Esophagus muscularis mucosa (tissue), 2 donors: ENCODE results near the gene SF3A1.

Experiments
- EP300 ChIP-seq: sonication (generic); formaldehyde crosslinking; IDR thresholded peaks from one replicate; pipeline ENCODE4 v1.6.1; 2017; ENCODE audit warnings: antibody characterized with exemption
- POLR2A ChIP-seq: fragments of 450-650 bp; IDR thresholded peaks from one replicate; pipeline ENCODE4 v1.6.1; 2017; ENCODE audit warnings: antibody characterized with exemption, moderate library complexity, mild to moderate bottlenecking, low read depth

DNA sequence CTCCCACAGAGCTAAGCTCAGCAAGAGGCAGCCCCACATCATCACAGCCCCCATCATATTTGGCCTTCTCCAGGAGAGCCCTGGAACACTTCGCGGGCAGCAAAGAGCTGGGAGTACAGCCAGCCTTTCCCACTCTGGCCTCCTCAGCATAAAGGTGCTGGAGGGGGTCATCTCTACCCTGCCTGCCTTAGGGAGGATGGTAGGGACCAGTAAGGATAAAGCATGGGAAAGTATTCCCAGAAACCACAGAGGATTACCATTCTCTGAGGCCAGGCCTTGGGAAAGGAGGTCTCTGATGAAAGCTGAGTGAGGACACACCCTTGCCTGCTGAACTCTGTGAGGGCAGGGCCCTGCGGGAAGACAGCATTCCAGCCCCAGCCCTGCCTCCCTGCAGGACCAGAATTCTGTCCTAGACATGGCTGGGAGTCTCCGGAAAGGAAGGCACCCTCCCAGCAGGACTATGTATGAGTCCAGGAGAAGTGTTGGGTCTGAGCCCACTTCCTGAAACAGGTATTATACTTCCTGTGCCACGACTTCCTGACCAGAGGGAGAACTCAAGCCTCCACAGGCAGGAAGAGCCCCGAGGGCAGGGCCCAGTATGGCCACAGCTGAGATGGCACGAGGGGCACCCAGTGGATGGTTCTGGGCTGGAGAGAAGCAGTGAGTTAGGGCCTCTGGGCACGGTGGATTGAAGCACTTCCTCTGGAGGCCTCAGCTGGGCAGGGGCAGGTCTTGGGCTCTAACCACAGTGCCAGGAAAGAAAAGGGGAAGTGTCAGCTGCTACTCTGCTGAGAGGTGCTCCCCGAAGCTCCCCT, 54.5 kb downstream of the SF3A1 start:
- no peak for TF ChIP-seq EP300
- no peak for TF ChIP-seq POLR2A
